ENCODE measurements around the gene SIK3. TPM values are rescaled to one million over a fixed set of nuclear protein-coding genes. Genes with fewer than 3 reads are reported as not detected.

Gene SIK3
- total RNA-seq, 1 experiment from 2014 or later = 11.0 TPM

DNA sequence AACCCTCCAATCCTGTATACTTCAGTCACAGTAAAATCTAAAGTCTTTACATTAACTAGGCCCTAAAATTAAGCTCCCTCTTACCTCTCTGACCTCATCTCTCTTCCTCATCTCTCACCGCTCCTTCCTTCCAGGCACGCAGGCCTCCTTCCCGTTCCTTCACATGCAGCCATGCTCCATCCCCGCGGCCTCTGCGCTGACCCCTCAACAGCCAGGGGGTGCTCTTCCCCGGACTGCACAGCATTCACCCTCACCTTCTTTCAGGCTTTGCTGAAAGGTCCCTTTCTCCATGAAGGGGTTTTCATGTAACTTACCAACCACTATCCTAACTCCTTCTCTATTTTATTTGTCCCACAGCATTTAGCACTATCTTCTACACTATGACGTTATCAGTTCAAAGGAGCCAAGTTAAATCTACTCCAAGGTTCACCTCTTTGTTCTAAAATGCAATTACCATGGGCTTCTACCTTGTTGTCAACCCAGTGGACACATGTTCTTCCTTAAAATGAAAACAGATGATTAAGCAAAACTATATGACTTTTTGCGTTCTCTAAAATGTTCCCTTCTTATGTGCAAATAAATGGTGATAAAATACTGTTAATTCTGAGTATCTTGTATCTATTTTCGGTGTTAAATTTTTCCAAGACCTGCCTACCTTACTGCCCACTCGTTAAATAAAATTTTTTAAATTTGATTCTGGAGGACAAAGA lies 203.0 kb downstream of the SIK3 start:
- no peak for DNase-seq (ENCODE audit: low read depth)

DNA sequence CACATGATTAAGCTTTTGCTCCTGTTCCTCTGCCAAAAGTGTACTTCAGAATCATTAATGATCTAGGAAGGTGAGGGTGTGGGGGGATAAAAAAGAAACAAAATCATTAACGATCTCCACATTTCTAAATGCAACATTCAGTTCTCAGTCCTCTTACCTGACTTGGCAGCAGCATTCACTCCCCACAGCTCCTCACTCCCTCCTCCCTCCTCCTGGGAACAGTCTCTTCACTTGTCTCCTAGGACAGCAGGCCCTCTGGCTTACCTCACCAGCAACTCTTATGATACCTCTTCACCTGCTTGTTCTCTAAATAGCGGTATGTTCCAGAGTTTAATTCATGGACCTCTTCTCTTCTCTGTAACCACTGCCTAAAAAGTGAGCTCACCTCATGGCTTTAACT lies 204.3 kb downstream of the SIK3 start:
- DNase-seq (ENCODE audit: low read depth) = no peak

DNA sequence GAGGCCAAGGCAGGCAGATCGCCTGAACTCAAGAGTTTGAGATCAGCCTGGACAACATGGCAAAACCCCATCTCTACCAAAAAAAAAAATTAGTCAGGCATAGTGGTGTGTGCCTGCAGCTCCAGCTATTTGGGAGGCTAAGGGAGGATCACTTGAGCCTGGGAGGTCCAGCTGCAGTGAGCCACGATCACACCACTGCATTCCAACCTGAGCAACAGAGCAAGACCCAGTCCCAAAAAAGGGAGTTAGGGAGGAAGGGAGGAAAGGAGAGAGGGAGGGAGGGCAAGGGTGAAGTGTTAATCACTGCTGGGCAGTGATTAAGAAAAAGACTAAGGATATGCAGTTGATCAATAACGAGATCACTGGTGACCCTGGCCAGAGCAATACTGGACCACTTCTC lies 204.8 kb downstream of the SIK3 start:
- DNase-seq (ENCODE audit: low read depth) = no peak

DNA sequence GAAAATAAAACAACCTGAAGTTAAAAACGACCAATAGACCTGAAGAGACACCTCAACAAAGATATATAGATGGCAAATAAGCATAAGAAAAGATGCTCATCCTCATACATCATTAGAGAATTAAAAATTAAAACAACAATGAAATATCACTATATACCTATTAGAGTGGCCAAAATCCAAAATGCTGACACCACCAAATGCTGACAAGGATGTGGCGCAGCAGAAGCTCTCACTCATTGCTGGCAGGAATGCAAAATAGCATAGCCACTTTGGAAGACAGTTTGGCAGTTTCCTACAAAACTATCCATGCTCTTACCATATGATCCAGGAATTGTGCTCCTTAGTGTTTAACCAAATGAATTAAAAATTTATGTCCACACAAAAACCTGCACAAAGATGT lies 205.9 kb downstream of the SIK3 start:
- DNase-seq (ENCODE audit: low read depth) = no peak

DNA sequence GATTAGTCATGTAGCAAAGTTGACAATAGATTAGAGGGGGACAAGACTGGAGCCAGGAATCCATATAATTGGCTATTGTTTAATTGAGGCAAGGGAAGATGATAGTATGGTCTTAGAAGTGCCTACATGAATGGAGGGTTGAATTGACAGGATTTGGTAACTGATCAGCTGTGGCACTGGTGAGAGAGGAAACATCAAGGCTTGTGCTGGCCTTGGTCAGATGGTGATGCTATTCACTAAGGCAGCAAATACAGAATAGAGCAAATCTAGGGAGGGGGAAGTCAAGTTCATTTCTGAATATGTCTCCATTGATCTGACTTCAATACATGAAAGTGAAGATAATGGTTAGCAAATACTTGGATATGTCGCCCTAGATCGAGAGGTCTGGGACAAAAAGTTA lies 206.5 kb downstream of the SIK3 start:
- no peak for DNase-seq (ENCODE audit: low read depth)

DNA sequence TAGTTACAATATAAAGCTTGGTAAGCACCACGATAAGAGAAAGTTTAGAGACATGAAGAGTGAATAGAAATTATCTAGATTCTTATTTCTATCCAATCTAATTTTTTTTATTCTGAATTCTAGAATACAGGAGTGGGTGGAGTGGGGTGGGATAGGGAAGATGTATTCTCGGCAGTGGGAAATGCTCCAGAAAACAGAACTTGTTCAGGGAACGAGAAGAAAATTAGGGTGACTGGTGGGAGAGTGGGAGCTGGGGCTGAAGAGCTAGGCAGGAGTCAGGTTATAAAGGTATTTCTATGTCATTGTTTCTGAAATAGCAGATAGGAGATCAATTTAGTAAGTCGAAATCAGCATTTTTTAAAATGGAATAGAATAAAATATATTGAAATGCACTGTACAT lies 207.6 kb downstream of the SIK3 start:
- no peak for DNase-seq (ENCODE audit: low read depth)

DNA sequence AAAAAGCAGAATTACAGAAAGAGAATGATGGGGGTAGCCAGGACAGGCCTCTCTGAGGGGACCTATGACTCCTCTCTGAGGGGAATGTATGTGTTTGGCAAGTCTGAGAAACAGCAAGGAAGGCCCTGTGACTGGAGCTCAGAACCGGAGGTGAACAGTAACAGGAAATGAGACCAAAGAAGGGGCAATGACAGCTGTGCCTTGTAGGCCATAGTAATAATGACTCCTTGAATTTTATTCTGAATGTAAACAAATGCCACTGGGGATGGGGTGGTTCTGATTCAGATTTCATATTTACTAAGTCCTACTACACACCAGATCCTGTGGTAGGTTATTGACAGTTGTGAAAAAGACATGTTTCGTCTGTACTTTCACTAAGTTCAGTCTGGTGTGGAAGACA lies 208.0 kb downstream of the SIK3 start:
- no peak for DNase-seq (ENCODE audit: low read depth)

DNA sequence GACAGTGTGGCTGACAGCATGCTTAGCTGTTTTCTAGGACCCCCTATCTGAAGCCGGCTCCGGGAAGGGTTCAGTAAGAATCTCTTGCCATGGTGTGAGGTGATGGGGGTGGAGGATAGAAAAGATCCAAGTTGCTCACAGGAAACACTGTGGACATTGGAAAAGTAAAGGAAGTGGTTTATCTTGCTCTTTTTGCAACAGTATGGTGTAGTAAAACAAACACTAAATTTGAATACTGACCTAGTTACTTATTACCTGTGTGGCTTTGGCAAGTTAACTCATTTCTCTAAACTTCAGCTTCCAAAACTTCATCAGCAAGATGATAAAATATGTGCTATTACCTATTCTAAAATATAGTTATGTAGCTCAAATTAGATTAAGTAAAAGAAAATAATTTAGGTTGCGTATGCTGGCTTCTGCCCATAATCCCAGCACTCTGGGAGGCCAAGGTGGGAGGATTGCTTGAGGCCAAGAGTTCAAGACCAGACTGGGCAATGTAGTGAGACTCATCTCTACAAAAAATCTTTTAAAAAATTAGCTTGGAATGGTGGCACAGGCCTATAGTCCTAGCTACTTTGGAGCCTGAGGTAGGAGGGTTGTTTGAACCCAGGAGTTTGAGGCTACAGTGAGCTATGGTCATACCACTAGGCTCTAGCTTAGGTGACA lies 209.2 kb downstream of the SIK3 start:
- no peak for DNase-seq (ENCODE audit: low read depth)

DNA sequence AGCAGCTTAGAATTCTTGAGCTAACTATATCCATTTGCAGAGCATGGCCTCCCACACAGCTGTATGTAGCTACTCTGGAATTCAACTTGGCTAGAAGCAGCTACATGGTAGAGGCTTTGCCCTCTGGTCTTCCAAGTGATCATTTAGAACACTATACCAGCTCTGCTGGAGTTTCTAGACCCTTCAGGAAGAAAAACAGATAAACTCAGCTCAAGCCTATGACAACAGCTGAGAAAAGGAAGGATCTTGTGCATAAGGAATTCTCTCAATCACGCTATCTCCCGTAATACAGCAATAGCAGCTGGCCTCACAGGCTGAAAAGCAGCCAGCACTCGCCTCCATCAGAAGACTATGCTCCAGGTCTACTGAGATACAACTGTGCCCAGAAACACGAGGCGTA lies 210.2 kb downstream of the SIK3 start:
- DNase-seq (ENCODE audit: low read depth) = no peak

DNA sequence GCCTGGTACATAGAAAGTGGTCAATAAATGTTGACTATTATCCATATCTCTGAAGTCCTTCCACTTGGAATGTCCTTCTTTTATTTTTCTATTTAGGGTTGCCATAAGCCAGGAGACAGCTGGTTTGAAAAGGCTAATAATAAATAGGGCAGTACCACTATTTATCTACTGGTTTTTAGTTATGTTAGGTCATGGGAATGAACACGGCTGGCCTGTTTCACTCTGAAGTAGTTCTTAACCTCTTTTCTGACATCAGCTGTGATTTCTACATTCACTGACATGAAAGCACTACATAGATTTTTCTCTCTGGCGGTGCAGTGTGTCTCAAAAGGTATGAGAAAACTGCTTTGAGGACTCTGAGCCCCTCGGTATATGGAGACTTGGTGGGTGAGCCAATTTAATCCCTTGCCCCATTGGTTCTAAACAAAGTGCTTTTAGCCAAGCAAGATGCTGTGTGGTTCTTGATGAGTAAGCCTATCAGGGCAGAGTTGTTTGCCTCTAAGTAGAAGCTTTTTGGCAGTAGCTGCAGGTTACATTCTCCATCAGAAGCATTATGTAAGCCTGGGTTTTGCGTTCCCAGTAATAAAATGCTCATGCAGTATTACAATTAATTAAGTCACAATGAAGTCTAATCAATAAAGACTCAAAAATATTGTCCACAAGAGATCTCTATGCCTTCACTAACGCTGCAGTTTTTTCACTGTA lies 212.1 kb downstream of the SIK3 start:
- DNase-seq (ENCODE audit: low read depth) = peak; percentile 11

DNA sequence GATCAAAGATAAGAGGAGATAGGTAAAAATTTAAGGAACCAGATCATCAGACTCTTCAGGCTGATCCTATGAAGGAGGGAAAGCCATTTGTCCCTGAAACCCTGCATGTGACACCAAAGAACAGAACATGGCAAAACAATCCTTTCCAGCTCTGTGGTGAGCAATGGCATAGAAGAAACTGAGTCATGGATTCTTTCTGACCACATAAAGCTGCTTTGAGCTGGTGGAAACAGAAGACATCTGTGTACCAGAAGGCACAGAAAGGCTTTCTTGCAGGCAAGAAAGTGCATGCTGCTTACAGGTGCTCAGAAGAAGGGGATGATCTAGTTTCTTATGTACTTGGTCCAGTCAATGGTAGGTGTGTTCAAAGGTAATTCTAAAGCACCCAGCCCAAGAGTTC lies 215.8 kb downstream of the SIK3 start:
- DNase-seq (ENCODE audit: low read depth) = peak; percentile 74

DNA sequence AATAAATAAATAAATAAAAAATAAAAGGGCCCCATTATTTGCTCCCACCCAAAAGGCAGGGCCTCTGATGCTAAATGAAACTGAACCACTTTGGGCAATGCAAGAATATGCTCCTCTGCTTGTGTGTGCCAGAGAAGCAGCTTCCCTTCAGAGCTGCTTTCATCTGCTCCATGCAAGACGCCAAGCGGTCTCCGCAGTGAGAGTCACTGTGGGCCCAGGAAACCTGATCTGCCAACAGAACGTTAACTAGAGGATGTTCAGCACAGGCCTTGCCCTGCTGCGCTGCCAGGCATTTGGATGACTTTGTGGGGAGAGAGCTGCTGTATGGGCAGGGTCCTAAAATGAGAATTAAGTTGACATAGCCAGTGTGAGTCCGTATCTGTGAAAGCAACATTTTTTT lies 217.1 kb downstream of the SIK3 start:
- no peak for DNase-seq (ENCODE audit: low read depth)

DNA sequence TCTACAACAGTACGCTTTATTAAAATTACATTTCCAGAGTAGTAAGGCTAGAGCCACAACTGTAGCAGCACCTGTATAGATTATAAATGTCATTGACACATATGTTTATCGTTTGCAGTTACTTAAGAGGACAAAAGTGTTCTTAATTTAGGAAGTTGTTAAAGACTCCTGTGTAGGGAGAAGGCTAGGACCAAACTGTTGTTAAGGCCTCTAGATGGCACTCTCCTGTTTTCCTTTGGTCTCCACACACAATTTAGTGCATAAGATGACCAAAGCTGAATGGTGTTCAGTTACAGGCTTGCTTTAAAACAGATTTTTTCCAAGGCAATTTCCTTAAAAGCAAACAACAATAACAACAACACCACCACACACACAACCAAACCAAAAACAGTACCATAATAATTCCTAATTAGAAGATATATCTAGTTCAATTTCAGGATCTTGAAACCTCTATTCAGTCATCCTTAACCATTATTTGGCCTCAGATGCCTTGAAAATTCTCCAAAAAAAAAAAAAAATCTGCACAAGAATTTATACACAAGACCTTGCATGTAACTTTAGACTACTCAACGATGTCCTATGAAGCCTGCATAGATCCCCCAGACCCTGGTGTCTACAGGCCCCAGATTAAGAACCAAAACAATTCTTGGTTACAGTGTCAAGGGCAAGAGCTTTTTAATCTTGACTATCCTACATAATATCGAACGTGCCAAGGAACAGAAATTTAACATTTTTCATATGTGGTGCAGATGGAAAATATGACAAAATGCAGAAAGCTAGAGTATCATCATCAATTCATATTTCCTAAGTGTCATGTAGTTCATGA lies 218.2 kb downstream of the SIK3 start:
- peak; percentile 74 for DNase-seq (ENCODE audit: low read depth)

DNA sequence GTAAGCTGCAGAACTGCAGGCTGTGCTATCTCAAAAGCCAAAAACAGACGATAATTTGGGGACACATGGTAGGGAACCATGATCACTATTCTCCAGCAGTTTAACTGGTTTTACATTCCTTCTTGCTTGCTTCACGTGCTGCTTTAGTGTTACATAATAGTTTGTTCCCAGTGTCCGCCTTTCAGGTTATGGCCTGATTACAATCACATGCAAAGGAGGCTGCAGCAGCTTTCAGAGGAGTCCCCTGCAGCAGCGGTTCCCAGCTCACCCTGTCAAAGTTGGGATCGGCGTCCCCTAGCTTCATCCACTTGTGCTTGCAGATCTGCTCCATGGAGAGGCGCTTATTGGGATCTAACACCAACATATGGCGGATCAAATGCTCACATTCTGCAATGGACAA lies 221.6 kb downstream of the SIK3 start:
- DNase-seq (ENCODE audit: low read depth) = no peak

DNA sequence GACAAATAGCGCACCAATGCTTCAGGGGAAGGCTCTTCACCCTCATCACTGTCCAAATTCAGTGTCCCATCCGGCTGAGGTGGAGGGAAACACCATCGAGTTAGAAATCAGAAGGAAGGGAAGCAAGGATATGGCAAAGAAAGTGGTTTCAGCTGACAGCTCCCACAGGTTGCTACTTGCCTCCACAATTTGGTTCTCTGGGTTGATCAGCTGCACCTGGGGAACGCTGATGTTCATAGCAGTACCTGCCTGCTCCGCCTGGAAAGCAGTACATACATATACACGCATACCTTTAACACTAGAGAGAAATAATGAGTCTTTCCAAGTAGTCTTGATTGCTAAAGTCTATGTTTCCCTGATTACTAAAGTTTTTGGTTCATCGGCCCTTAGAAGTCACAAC lies 223.0 kb downstream of the SIK3 start:
- DNase-seq (ENCODE audit: low read depth) = no peak

DNA sequence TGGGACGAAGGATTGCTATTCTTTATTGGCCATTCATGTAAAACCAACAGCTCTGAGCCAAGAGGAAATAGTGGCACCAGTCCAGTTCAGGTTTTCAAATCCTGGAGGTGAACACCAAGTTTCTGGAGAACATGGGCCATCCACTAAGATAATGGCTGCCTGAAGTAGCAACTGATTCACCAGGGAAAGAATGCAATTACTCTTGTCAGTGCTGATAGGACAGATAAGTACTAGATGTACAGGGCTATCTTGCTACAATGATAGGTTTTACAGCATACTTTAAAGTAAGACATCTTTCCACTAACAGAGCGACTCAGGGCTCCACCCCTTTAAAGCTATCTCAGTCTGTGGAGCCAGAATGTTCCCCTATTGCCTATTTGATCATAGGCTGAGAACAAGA lies 224.0 kb downstream of the SIK3 start:
- peak; percentile 49 for DNase-seq (ENCODE audit: low read depth)

DNA sequence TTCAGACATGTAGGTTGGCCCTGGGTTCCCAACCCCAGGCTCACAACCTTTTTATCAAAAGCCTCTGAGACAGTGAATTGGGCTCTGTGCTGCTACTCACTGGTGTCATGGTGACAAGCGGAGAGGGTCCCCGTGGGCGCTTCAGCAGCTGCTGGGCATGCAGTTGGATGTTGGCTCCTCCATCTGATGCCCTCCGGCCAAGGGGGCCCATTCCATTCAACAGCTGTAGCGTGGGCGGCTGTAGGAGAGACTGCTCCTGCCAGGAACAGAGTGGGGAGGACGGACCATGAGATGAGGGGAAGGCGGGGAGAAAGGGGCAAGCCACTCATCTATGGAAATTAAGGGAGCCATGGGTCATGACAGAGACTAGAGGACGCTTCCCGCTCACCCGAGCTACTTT lies 224.8 kb downstream of the SIK3 start:
- DNase-seq (ENCODE audit: low read depth) = no peak

DNA sequence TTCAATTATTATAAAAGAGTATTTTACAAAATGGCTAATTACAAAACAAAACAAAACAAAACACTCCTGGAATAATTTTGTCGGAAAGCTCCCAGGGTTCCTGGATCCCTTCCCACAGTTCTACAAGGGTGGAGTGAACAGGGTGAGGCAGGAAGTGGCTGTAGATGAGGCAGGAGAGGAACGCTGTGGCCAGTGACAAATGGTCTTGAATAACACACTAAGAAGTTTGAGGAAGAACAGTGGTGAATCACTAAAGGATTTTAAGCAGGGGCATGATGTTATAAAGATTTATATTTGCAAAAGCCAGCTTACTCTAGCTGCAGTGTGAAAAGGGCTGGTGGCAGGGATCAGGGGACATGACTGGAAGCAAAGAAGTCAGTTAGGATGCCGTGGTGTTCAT lies 227.0 kb downstream of the SIK3 start:
- DNase-seq (ENCODE audit: low read depth) = peak; percentile 91

DNA sequence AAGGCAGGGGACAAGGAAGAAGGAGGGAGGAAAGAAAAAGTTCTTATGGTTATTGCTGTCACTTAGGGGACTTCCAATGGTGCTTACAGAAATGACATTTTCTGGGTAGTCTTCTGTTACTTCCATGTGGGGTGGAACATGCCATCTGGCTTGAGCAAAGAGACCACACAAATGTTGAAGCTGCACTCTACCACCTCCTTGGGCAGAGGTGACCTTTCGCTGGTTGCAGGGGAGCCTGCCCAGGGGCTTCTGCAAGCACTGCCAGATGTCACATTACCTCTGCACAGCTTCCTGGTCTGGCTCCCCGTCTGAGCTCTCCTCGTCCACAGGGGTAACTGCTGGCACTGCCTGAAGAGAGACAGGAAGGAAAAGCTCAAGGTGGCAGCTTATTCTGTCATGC lies 228.2 kb downstream of the SIK3 start:
- no peak for DNase-seq (ENCODE audit: low read depth)

DNA sequence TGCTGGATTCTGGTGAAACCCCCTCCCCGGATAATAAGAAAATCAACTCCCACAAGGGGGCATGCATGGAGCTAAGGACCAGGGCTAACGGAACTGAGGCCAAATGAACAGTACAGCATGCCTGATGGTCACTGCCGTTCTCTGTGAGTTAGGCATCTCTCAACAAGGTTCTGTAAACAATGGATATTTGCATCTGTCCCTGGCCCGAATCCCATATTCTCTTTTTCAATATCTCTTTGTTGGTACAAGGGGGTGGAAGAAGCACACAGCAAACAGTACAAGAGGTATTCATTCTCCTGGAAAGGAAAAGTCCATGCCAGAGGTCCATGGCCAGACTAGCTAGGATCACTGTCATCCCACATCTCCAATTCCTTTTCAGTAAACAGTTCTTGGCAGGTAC lies 228.6 kb downstream of the SIK3 start:
- DNase-seq (ENCODE audit: low read depth) = no peak

DNA sequence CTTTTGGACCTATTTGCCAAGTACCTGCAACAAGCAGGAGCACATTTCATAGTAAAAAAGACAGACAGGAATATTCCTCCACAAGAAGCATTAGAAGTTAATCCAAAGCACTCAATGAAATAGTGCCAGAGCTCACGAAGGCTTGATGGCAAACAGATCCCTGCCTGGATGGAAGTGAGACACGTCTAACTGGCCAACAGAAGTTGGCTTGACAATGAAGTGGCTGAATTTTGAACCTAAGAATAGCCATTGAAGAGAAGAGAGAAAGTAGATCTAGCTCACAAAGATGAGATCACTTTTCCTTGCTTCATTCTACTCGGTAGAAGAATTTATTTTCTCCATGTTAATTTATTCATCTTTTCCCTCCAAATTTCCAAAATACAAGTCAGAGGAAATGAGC lies 230.2 kb downstream of the SIK3 start:
- DNase-seq (ENCODE audit: low read depth) = no peak

DNA sequence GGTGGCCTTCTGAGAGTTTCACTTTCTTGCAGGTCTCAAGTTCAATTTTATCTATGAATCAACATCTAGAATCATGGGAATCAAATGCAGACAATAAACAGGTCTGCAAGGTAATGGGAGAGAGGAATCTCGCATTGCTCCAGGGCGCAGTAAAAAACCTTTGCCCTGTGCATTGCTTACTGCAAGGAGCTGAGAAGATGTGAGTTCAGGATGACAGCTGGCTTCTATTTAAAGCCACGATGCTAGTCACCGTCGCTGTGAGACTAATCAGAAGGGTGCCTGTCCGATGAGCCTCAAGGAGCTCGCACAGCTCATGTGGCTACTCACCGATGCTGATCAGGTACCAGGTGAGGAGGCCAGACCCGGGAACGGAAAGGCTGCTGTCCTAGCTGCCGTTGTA lies 230.6 kb downstream of the SIK3 start:
- DNase-seq (ENCODE audit: low read depth) = no peak
